22Rv1 (cell line): ENCODE data around the gene TMEM40.
"Not testable (repeated sequence)": the region's sequence is repeated elsewhere in the genome, so short reads cannot be mapped to it uniquely, and the experiment has no call there.

Experiments used
- ZFX ChIP-seq: fragments of 450-650 bp; IDR thresholded peaks from 2 replicates; pipeline ENCODE4 v1.6.1; 2017; ENCODE audit warnings: antibody characterized with exemption, borderline replicate concordance
- TF ChIP-seq, protein P1 (sequence below): fragments of 450-650 bp; IDR thresholded peaks from 2 replicates; pipeline ENCODE4 v1.5.1; 2017; ENCODE audit warnings: mild to moderate bottlenecking

DNA sequence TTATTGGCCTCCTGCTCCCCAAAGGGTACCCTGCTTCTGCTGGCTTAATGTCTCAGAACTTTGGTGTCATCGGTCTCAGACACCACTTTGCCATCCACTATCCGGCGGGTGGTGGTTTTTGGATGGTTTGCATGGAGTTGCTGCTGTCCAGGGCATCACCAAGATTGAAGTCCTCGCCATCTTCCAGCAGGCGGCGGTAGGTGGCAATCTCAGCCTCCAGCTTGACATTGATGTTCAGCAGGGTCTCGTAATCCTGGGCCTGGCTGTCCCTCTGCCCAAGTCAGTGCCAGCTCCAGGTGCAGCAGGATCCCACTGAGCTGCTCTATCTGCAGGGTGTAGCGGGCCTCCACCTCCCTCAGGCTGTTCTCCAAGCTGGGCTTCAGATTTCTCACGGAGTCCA, 28.3 kb upstream of the TMEM40 start:
- TF ChIP-seq, protein P1, sequence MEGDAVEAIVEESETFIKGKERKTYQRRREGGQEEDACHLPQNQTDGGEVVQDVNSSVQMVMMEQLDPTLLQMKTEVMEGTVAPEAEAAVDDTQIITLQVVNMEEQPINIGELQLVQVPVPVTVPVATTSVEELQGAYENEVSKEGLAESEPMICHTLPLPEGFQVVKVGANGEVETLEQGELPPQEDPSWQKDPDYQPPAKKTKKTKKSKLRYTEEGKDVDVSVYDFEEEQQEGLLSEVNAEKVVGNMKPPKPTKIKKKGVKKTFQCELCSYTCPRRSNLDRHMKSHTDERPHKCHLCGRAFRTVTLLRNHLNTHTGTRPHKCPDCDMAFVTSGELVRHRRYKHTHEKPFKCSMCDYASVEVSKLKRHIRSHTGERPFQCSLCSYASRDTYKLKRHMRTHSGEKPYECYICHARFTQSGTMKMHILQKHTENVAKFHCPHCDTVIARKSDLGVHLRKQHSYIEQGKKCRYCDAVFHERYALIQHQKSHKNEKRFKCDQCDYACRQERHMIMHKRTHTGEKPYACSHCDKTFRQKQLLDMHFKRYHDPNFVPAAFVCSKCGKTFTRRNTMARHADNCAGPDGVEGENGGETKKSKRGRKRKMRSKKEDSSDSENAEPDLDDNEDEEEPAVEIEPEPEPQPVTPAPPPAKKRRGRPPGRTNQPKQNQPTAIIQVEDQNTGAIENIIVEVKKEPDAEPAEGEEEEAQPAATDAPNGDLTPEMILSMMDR, result peak; percentile 29
- TF ChIP-seq ZFX, result not testable (repeated sequence)
